Osteocyte (in vitro differentiated cells): ENCODE data around the gene BCR. TPM values are rescaled to one million over a fixed set of nuclear protein-coding genes. Genes with fewer than 3 reads are reported as not detected.
A peak's percentile ranks its signal among the peaks of the same experiment; 100 is the strongest.

ENCODE experiments used
- DNase-seq: peaks from one replicate; pipeline ENCODE4 v3.0.0; 2021; ENCODE audit warnings: mixed read lengths; ENCODE audit not compliant: unreplicated experiment; ENCODE audit errors: extremely low spot score
- H3K27ac Mint-ChIP-seq: one replicate; pipeline ENCODE4 v1.8.0; 2021; ENCODE audit warnings: mild to moderate bottlenecking, mixed read lengths; ENCODE audit not compliant: unreplicated experiment
- H3K27me3 Mint-ChIP-seq: one replicate; pipeline ENCODE4 v1.8.0; 2021; ENCODE audit warnings: mixed read lengths; ENCODE audit not compliant: unreplicated experiment
- H3K36me3 Mint-ChIP-seq: one replicate; pipeline ENCODE4 v1.8.0; 2021; ENCODE audit warnings: mixed read lengths; ENCODE audit not compliant: unreplicated experiment
- H3K4me1 Mint-ChIP-seq: one replicate; pipeline ENCODE4 v1.8.0; 2021; ENCODE audit warnings: mixed read lengths; ENCODE audit not compliant: unreplicated experiment
- H3K4me3 Mint-ChIP-seq: one replicate; pipeline ENCODE4 v1.8.0; 2021; ENCODE audit warnings: mild to moderate bottlenecking, moderate library complexity, mixed read lengths; ENCODE audit not compliant: unreplicated experiment
- H3K9me3 Mint-ChIP-seq: one replicate; pipeline ENCODE4 v1.8.0; 2021; ENCODE audit warnings: mixed read lengths; ENCODE audit not compliant: unreplicated experiment
- total RNA-seq: library from RNA; stranded (reverse); gene quantifications from 2 replicates; pipeline ENCODE4 v1.2.1, GENCODE V29; 2021
- TF ChIP-seq, protein P1 (sequence below): fragments of 200-600 bp; sonication (generic); IDR thresholded peaks from 2 replicates; pipeline ENCODE4 v1.5.0; 2021; ENCODE audit warnings: antibody characterized with exemption, mild to moderate bottlenecking, moderate library complexity

BCR gene
- total RNA-seq, 1 donor from 2014 or later: 35.3 TPM

DNA sequence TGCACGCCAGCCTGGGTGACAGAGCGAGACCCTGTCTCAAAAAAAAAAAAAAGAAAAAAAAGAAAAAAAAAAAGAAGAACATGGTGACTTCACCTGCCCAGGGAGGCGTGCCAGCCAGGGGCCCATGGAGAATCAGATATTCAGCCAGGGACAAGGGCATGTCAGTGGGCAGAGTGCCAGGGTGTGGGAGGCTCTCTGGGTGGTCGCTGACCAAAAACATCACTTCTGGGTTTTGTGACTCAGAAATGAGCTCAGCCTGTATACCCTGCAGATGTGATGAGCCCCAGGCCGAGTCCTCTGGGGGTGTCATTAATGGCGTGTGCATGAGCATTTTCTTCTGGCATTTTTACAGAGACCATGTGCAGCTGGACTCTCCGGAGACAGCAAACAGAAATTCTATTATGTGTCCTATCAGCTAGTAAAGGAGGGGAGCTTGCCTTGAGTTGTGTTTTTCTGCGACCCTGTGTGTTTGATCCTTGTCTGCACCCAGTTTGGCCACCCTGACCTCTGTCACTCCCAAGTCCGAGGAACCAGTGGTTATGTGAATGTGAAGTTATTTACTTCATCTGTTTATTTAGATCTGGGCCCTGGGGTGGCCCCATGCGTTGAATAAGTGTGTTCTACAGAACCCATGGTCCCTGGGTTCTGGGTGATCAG, 53.6 kb downstream of the BCR start:
- Mint-ChIP-seq H3K9me3 (peaks cover 3% of the 10 kb centered on the region), H3K4me3 (no peak overlapping the region), H3K27ac (peak overlapping the region; percentile 47), H3K4me1 (peaks cover 53% of the 10 kb centered on the region), H3K36me3 (peaks cover 4% of the 10 kb centered on the region), H3K27me3 (no peaks in the 10 kb centered on the region)
- DNase-seq: no peak
- TF ChIP-seq, protein P1, sequence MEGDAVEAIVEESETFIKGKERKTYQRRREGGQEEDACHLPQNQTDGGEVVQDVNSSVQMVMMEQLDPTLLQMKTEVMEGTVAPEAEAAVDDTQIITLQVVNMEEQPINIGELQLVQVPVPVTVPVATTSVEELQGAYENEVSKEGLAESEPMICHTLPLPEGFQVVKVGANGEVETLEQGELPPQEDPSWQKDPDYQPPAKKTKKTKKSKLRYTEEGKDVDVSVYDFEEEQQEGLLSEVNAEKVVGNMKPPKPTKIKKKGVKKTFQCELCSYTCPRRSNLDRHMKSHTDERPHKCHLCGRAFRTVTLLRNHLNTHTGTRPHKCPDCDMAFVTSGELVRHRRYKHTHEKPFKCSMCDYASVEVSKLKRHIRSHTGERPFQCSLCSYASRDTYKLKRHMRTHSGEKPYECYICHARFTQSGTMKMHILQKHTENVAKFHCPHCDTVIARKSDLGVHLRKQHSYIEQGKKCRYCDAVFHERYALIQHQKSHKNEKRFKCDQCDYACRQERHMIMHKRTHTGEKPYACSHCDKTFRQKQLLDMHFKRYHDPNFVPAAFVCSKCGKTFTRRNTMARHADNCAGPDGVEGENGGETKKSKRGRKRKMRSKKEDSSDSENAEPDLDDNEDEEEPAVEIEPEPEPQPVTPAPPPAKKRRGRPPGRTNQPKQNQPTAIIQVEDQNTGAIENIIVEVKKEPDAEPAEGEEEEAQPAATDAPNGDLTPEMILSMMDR: no peak

GRCh38 chr22:23234409-23235161, 54.3 kb downstream of the BCR start:
- H3K27me3 Mint-ChIP-seq: no peaks in the 10 kb centered on the region
- TF ChIP-seq, protein P1: no peak
- H3K36me3 Mint-ChIP-seq: no peaks in the 10 kb centered on the region
- peaks cover 53% of the 10 kb centered on the region for H3K4me1 Mint-ChIP-seq
- no peaks in the 10 kb centered on the region for H3K9me3 Mint-ChIP-seq
- peak overlapping the region; percentile 47 for H3K27ac Mint-ChIP-seq
- no peak for DNase-seq
- no peak overlapping the region for H3K4me3 Mint-ChIP-seq

DNA sequence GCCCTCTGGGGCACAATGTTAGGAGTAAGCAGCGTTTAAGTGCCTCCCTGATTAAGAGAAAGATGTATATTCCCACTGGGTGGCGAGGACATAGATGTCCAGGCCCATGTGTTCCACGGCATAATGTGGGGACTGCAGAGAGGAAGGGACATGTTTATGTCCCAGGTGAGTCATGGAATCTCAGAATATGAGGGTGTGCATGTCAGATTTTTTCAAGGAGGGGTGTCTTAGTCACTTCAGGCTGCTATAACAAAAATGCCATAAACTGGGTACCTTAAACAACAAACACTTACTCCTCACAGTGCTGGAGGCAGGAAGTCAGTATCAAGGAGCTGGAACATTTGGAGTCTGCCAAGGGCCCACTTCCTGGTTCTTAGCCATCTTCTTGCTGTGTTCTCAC, 55.1 kb downstream of the BCR start:
- Mint-ChIP-seq H3K36me3 (no peaks in the 10 kb centered on the region), H3K4me3 (no peak overlapping the region), H3K9me3 (no peaks in the 10 kb centered on the region), H3K27me3 (no peaks in the 10 kb centered on the region), H3K4me1 (peaks cover 53% of the 10 kb centered on the region), H3K27ac (no peak overlapping the region)
- TF ChIP-seq, protein P1: no peak
- no peak for DNase-seq

DNA sequence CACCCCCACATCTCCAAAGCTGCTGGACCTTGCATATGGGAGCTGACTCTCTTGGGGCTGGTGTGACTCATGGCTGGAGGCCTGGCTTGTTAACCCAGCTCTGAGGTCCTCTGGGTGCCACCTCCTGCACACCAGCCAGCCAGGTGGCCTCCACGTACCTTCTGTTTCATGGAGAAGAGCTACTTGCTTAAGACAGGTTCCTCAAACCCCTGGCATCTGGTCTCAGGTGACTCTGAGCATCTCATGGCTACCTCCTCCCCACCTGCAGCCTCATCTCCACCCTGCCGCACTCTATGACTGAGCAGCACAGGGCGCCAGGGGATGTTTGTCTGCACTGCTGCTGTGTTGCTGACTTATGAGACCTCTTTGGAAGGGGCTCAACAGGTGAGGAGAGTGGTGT, 55.7 kb downstream of the BCR start:
- H3K36me3 Mint-ChIP-seq: no peaks in the 10 kb centered on the region
- DNase-seq: no peak
- H3K4me1 Mint-ChIP-seq: peaks cover 54% of the 10 kb centered on the region
- H3K4me3 Mint-ChIP-seq: no peak overlapping the region
- H3K27ac Mint-ChIP-seq: no peak overlapping the region
- no peaks in the 10 kb centered on the region for H3K9me3 Mint-ChIP-seq
- TF ChIP-seq, protein P1: no peak
- H3K27me3 Mint-ChIP-seq: no peaks in the 10 kb centered on the region

DNA sequence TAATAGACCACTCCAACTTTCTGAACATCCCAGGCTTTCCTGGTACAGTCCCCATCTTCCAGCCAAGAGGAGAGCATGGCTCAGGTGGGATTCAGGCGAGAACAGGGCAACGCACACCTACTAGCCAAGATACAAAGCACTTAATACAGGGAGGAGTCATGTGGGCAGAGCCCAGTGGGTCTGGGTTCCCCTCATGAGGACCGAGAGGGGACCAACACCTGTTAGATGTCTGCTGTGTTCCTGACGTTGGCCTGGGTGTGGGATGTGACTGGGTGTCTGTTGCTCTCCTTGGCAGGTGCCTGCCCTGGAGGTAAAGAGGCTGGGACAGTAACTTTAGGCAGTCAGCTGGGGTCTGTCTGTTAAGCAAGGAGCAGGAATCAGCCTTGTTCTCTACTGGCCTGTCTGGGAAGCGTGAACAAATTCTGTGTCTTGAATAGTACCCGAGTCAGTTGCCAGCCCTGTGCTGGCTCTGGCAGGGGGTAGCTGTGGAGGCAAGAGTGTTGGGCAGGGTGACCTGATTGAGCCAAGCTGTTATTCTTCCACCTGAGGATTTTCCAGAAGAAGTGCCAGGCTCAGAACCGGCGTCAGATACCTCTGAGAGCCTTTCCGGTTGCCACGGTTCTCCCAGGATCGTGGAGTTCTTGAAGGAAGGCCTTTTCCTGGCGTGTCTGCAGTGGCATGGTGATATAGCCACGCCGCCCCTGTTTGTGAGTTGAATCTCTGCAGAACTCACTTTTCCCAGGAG, 56.3 kb downstream of the BCR start:
- Mint-ChIP-seq H3K4me1 (peaks cover 53% of the 10 kb centered on the region), H3K9me3 (no peaks in the 10 kb centered on the region), H3K27ac (no peak overlapping the region), H3K4me3 (no peak overlapping the region), H3K27me3 (no peaks in the 10 kb centered on the region), H3K36me3 (no peaks in the 10 kb centered on the region)
- no peak for DNase-seq
- TF ChIP-seq, protein P1: no peak
